Stimulated activated CD4-positive, alpha-beta T cell treated with anti-CD3 and anti-CD28 coated beads, Interleukin-2, amount 100 ng/mL, for 24 hours (primary cell): Measurements from ENCODE around the gene BRSK1.

Experiments
- DNase-seq, 2 donors: peaks; one replicate each; pipeline ENCODE4 v3.0.0-alpha.2; 2020

The BRSK1 gene

GRCh38 chr19:55273978-55274707, 9.7 kb upstream of the BRSK1 start:
- DNase-seq, result no peak

DNA sequence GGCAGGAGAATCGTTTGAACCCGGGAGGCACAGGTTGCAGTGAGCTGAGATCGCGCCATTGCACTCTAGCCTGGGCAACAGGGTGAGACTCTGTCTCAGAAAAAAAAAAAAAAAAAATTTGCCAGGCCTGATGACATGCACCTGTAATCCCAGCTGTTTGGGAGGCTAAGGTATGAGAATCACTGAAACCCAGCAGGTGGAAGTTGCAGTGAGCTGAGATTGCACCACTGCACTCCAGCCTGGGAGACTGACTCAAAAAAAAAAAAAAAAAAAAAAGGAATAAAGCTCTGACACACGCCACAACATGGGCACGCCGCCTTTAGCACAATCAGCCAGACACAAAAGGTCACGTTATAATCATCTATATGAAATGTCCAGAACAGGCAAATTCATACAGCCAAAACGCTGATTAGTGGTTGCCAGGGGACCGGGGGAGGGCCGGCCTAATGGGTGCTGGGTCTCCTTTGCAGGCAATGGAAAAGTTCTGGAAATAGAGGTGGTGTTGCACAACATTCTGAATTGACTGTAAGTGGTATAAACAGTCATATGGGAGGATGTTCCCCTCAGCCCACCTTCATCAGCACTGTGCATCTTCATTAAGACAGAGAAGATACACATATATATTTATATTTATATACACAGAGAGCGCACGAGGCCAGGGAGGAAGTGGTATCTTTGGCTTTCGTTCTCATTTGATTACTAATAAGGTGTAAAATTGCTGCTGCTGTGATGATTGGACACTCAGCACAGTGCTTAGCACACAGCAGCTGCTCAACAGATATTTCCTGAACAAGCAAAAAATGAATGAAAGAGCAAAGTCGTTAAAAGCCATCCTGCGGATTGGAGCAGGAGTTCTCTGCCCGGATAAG, 7.7 kb upstream of the BRSK1 start:
- DNase-seq, result no peak

DNA sequence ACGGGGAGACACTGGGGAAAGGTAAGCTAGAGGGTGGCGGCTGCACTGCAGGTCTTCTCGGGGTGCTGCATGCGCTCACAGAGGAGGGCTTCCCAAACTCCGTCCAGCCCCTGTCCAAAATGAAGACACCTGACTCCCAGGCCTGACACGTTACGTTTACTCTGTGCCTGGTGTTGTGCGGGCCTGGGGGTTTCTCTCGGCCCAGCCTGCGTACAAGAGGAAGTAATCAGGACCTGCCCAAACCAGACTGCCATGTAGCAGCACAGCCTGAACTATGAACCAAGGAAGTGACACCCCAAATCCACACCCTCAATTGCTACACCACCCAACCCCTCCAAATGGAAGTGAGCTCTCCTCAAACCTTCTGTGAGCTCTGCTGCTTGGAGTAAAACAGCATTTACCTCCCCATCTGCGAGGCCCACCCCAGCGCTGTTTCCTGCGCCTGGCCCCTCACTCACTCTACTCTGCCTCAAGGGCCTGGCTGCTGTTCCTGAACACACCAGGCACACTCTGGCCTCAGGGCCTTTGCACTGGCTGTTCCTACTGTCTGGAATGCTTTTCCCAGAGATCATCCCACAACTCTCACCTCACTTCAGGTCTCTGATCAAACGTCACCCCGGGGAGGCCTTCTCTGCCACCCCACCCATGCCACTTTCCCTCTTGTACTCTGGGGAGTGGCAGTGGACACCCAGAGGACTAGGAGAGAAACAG, 6.9 kb upstream of the BRSK1 start:
- DNase-seq, result no peak

GRCh38 chr19:55277494-55277893, 6.3 kb upstream of the BRSK1 start:
- DNase-seq, result no peak

DNA sequence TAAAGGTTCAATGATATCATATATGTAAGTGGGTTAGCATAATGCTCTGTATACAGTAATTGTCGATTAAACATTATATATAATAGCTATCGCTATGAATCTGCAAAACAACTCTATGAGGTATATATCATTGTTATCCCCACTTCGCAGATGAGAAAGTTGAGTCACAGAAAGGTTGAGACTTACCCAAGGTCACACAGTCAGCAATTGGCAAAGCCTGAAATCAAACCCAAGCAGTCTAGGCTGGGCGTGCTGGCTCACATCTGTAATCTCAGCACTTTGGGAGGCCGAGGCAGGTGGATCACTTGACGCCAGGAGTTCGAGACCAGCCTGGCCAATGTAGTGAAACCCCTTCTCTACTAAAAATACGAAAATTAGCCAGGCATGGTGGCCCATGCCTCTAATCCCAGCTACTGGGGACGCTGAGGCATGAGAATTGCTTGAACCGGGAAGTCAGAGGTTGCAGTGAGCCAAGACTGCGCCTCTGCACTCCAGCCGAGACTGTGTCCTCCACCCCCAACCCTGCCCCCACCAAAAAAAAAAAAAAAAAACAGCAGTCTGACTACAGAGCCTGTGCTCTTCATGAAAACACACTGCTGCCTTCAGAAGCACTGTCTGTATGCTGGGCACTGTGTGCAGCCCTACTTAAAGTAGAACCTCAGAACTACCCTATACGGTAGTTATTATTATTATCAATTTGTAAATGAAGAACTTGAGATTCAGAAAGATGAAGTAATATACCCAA, 5.2 kb upstream of the BRSK1 start:
- DNase-seq, result no peak

DNA sequence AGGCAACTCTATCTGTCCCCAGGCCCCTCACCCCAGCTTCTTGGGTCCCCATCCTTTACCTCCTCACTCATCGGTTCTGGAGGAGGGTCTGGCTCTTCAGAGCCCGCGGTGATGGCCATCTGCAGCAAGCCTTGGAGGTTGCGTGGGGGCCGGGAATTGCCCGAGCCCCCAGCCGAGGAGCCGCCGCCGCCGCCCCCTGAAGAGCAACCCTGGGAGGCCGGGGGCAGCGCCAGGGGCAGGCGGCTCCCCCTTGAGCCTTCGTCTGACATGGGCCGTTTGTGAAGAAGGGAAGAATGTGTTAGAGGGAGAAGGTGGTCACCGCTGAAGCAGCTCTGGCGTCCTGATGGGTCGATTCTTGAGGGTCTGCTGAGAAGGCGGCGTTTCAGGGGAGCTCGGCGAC, 4.5 kb upstream of the BRSK1 start:
- DNase-seq, result no peak

GRCh38 chr19:55279770-55280643, 3.8 kb upstream of the BRSK1 start, which contains the start of gene HSPBP1:
Gene HSPBP1 (minus strand): TSS chr19:55280110. CDS start chr19:55279608, 502 bp downstream.
- peak; percentile 94 to 97 for DNase-seq

- no peak for DNase-seq
Observed at GRCh38 chr19:55284405-55285058, 735 bp downstream of the BRSK1 start.

GRCh38 chr19:55285229-55285890, 1.6 kb downstream of the BRSK1 start:
- DNase-seq, result no peak

DNA sequence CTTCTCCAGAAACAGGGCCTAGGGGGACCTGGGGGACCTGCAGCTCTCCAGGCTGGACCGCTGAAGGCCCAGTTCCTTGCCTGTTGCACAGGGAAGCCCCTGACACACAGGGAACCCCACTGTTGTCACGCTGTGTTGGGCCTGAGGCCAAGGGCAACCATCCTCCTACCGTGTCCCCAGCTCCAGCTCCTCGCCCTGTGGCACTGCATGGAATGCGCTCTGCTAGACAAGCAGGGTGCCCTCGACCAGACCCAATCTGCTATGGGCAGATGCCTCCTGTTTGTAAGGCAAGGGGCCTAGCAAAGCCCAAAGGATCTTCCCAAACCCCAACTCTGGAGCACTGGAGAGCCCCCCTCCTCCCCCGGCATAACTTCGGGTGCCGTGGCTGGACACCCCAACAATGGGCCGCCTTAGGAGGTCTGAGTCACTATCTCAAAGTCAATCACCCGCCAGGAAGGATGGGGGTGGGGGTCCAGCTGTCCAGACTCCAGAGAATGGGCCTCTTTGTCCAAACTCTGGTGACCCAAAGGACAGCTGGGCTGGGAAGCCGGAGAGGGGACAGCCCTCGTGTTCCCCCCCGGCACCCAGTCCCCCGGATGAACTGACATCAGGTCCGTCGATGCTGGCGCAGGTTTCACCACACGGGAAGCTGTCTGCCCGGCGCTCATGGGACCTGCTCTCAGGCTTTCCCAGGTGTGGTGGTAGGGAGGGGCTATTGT, 3.7 kb downstream of the BRSK1 start:
- no peak for DNase-seq

DNA sequence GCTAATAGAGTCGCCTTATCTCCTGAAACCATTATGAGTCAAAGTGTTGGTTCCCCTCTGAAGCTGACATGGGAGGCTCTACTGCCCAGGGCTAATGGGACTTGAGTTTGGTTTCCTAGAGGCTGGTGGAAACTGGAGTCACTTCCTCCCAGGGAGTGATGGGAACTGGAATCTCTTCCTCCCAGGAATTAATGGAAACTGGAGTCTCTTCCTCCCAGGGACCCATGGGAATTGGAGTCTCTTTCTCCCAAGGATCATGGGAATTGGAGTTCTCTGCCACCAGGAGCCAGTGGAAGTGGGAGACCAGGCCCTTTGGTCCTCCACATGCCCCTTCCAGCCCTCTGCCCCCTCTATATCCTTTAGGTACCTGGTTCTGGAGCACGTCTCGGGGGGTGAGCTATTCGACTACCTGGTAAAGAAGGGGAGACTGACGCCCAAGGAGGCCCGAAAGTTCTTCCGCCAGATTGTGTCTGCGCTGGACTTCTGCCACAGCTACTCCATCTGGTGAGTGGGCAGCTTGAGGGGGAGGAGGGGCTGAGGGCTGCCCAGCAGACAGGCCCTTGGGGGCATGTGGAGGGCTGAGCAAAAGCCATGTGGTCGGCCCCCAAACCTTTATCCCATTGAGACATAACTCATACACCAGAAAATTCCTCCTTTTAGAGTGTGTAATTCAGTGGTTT, 5.5 kb downstream of the BRSK1 start:
- DNase-seq, result no peak

- DNase-seq, result no peak
Observed at GRCh38 chr19:55297267-55297666, 13.5 kb downstream of the BRSK1 start.

- no peak for DNase-seq
Observed at GRCh38 chr19:55299991-55300390, 16.2 kb downstream of the BRSK1 start.

GRCh38 chr19:55300886-55301458, 17.2 kb downstream of the BRSK1 start:
- no peak for DNase-seq

GRCh38 chr19:55301459-55302317, 17.9 kb downstream of the BRSK1 start:
- DNase-seq, result peak; percentile 98 to 99

DNA sequence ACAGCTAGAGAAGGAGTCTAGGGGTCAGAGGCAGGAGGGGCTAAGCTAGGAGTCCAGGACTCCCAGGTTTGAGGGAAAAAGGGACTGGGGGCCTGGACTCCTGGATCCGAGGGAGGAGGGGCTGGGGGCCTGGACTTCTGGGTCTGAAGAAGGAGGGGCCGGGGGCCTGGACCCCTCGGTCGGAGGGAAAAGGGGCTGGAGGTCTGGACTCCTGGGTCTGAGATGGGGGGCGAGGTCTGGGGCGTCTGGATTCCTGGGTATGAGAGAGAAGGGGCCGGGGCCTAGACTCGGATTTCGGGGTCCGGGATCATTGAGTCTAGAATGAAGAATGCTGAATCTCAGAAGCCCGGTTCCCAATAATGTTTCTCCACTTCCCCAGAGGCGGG, 18.5 kb downstream of the BRSK1 start:
- DNase-seq, result no peak

- DNase-seq, result no peak
Observed at GRCh38 chr19:55303477-55303876, 19.7 kb downstream of the BRSK1 start.
